H1 (cell line): Measurements from ENCODE around the gene PRMT1. TPM values are rescaled to one million over a fixed set of nuclear protein-coding genes. Genes with fewer than 3 reads are reported as not detected.

Source experiments
- CBX8 ChIP-seq: fragments of 300-800, 300-1000 bp; sonication (generic); IDR thresholded peaks from 2 replicates; pipeline ENCODE4 v1.7.1; 2016; ENCODE audit warnings: low read depth, low read length, borderline replicate concordance
- JUND ChIP-seq: IDR thresholded peaks from 2 replicates; pipeline ENCODE4 v1.6.1; 2011; ENCODE audit warnings: mild to moderate bottlenecking, improper control_type of control experiment, low read length
- RAD21 ChIP-seq, 2 experiments: IDR thresholded peaks in 1 of 2; conservative IDR thresholded peaks in 1 of 2; 2 replicates each; pipeline ENCODE4 v1.6.1; 2011; ENCODE audit warnings: low read depth in 2 of 2, low read length in 2 of 2, improper control_type of control experiment in 1 of 2, inconsistent platforms in 1 of 2, mild to moderate bottlenecking in 1 of 2, moderate library complexity in 1 of 2
- RXRA ChIP-seq: IDR thresholded peaks from 2 replicates; pipeline ENCODE4 v1.6.1; 2011; ENCODE audit warnings: low read depth, mild to moderate bottlenecking, low read length, moderate library complexity; ENCODE audit not compliant: insufficient read depth
- TAF1 ChIP-seq: IDR thresholded peaks from 2 replicates; pipeline ENCODE4 v1.6.1; 2011; ENCODE audit warnings: mild to moderate bottlenecking, low read depth, low read length
- ZNF274 ChIP-seq: IDR thresholded peaks from 2 replicates; pipeline ENCODE4 v1.7.0; 2012; ENCODE audit warnings: low read length, borderline replicate concordance; ENCODE audit errors: extremely low read depth
- polyA plus RNA-seq, 7 experiments: library from polyadenylated mRNA; depleted of rRNA in 3 of 7; stranded (reverse) in 5 of 7; unstranded in 2 of 7; fragments of >200 nt in 5 of 7; fragments of 200-250 nt in 2 of 7; gene quantifications; 1 replicate in 5 of 7; 2 replicates in 1 of 7; 4 replicates in 1 of 7; pipeline versions ENCODE4 v1.2.1 to v1.2.3, GENCODE V29; 2011 to 2013; ENCODE audit warnings: missing spikeins in 2 of 7, mixed read lengths in 2 of 7
- total RNA-seq: library from RNA; stranded (reverse); fragmentation: NEBNext Ultra II Directional; extraction: Animal tissue kit (Norgen Biotek cat#: 25700); gene quantifications from 2 replicates; pipeline ENCODE4 v1.2.1, GENCODE V29; 2021

PRMT1 gene
- total and polyA plus RNA-seq, 2 of the 8 experiments (the other 6 are each of a cell fraction or from before 2014, with no cell fraction given): 561 to 1,215 TPM

DNA sequence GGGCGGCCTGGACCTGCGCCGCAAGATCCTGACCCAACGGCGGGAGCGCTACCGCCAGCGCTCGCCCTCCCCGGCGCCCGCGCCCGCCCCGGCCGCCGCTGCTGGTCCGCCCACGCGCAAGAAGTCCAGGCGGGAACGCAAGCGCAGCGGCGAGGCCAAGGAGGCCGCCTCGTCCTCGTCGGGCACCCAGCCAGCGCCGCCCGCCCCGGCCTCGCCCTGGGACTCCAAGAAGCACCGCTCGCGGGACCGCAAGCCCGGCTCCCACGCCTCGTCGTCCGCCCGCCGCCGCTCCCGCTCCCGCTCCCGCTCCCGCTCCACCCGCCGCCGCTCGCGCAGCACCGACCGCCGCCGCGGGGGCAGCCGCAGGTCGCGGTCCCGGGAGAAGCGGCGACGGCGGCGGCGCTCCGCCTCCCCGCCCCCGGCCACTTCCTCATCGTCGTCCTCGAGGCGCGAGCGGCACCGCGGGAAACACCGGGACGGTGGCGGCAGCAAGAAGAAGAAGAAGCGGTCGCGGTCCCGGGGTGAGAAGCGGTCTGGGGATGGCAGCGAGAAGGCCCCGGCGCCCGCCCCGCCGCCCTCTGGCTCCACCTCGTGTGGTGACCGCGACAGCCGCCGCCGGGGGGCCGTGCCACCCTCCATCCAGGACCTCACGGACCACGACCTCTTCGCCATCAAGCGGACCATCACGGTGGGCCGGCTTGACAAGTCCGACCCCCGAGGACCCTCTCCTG lies 25.1 kb upstream of the PRMT1 start (continued):
- TF ChIP-seq RAD21 (IDR thresholded peaks at IDR 0.05 in 1 of 2, conservative IDR thresholded peaks at IDR 0.05 in 1 of 2; ENCODE audit: low read depth in 2 of 2, low read length in 2 of 2) (no peak), TAF1 (no peak), ZNF274 (no peak), CBX8 (no peak), RXRA (no peak), JUND (no peak)
